Peyer's patch (tissue), 4 donors: Measurements from ENCODE around the gene BBS7.

Source experiments
- POLR2A ChIP-seq, 2 donors: fragments of 450-650 bp; IDR thresholded peaks; one replicate each; pipeline ENCODE4 v1.5.1; 2017; ENCODE audit warnings: antibody characterized with exemption in 2 of 2, mild to moderate bottlenecking in 2 of 2, moderate library complexity in 2 of 2
- TF ChIP-seq, protein P1 (sequence below), 6 experiments: fragments of 450-650 bp in 4 of 6; fragments of 200-600 bp in 2 of 6; sonication (generic) in 1 of 6; IDR thresholded peaks; one replicate each; pipeline ENCODE4 v1.5.1; 2017 to 2019; ENCODE audit warnings: antibody characterized with exemption in 6 of 6, mild to moderate bottlenecking in 3 of 6, moderate library complexity in 1 of 6

DNA sequence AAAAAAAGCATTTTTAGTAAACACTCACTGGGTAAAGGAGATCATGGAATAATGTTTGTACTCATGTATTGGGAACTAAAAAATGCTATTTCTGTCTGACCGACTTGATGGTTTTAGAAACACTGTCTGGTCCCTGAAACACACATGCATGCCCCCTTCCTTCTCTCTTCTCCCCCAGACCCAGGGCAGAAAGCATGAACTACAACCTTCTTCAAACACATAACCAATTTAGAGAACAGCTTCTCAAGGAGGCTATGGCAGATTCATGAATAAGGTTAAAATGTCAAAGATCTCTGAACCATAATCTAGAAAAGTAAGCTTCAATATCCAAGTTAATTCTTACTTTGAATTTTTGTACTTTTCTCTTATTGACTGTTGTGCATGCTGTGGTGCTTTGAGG is 52.6 kb downstream of the BBS7 start:
- TF ChIP-seq POLR2A (IDR thresholded peaks at IDR 0.05): no peak
- TF ChIP-seq, protein P1, sequence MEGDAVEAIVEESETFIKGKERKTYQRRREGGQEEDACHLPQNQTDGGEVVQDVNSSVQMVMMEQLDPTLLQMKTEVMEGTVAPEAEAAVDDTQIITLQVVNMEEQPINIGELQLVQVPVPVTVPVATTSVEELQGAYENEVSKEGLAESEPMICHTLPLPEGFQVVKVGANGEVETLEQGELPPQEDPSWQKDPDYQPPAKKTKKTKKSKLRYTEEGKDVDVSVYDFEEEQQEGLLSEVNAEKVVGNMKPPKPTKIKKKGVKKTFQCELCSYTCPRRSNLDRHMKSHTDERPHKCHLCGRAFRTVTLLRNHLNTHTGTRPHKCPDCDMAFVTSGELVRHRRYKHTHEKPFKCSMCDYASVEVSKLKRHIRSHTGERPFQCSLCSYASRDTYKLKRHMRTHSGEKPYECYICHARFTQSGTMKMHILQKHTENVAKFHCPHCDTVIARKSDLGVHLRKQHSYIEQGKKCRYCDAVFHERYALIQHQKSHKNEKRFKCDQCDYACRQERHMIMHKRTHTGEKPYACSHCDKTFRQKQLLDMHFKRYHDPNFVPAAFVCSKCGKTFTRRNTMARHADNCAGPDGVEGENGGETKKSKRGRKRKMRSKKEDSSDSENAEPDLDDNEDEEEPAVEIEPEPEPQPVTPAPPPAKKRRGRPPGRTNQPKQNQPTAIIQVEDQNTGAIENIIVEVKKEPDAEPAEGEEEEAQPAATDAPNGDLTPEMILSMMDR (IDR thresholded peaks at IDR 0.05): no peak
